HCT116 (cell line): Measurements from ENCODE around the gene MAPK8IP3.

ENCODE experiments used
- CTCF ChIP-seq, 3 experiments: fragments of 200-600 bp in 1 of 3; sonication (generic) in 1 of 3; IDR thresholded peaks in 2 of 3; conservative IDR thresholded peaks in 1 of 3; 2 replicates each; pipeline ENCODE4 v1.5.1; 2012 to 2017; ENCODE audit warnings: low read depth in 2 of 3, low read length in 2 of 3, antibody characterized with exemption in 1 of 3, borderline replicate concordance in 1 of 3, control low read depth in 1 of 3, mild to moderate bottlenecking in 1 of 3, mixed read lengths in 1 of 3, mixed run types in 1 of 3, moderate library complexity in 1 of 3; ENCODE audit not compliant: insufficient read depth in 1 of 3
- POLR2A ChIP-seq: IDR thresholded peaks from 2 replicates; pipeline ENCODE4 v1.7.0; 2011; ENCODE audit warnings: borderline replicate concordance; ENCODE audit not compliant: insufficient read depth, insufficient read length; ENCODE audit errors: extremely low read depth

GRCh38 chr16:1767116-1767994 is 61.4 kb downstream of the MAPK8IP3 start:
- TF ChIP-seq CTCF (IDR thresholded peaks at IDR 0.05 in 2 of 3, conservative IDR thresholded peaks at IDR 0.05 in 1 of 3; ENCODE audit: borderline replicate concordance in 1 of 3, insufficient read depth in 1 of 3, low read depth in 2 of 3, low read length in 2 of 3) (no peak), POLR2A (no peak)
